Measurements from ENCODE around the gene KANTR.

- TF ChIP-seq POLR2A (IDR thresholded peaks at IDR 0.05) (no peak), CTCF (IDR thresholded peaks at IDR 0.05) (no peak)
Measured at GRCh38 chrX:53115550-53115874, 21.6 kb downstream of the KANTR start.
